Activated effector memory CD4-positive, alpha-beta T cell treated with anti-CD3 and anti-CD28 coated beads, Interleukin-2, amount 50 U/mL, for 16 hours (primary cell): Measurements from ENCODE around the gene ATP13A3.

Source experiments
- DNase-seq: peaks from one replicate; pipeline ENCODE4 v3.0.0-alpha.2; 2020

Gene ATP13A3

DNA sequence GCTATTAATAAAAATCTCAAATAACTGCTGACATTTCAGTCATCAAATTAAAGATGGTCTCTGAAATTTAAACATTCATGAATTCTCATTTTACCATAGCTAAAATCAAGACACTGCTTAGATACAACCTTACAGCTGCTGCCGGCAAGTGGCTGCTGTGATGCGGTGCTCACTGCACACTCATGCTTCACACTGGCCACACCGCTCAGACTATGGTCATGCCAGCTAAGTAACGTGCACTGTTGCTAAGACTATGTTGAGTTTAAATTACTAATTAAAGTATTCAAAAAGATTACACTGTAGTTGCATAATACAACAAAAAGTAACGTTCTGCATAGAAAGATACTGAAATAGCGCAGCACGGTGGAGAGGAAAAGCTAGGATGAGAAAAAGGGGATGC lies 12.1 kb downstream of the ATP13A3 start:
- DNase-seq = no peak

GRCh38 chr3:194472290-194472920 lies 14.4 kb downstream of the ATP13A3 start:
- no peak for DNase-seq

DNA sequence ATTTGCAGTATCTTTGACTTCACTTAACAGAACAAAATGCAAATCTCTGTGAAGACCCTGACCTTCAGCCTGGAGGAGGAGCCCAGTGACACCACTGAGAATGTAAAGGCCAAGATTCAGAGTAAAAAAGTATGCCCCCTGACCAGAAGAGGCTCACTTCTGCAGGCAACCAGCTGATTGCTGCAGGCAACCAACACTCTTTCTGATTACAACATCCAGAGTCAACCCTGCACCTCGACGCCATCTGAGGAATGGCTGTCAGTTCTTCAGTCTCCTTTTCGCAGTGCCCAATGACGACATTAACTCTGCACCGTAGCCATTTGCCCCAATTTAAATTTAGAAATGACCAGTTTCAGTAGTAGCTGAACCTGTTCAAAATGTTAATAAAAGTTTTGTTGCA lies 14.9 kb downstream of the ATP13A3 start:
- DNase-seq = no peak

DNA sequence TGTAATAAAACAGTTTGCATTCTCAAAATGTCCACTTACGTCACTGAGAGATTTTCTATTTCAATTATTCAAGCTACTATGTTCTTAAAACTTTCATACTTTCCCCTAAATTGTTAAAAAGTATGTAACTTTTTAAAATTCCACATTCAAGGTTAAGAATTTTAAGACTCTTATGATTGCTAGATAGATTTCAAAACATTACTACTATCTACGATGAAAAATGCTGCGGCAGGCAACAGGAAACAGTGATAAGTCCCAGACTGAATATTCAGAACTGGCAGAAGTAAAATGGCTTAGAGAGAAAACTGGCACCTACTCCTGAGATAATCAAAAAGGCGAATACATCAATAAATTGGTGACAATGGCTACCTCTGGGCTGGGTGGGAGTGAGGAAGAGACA lies 16.2 kb downstream of the ATP13A3 start:
- no peak for DNase-seq

- DNase-seq = no peak
Measured at GRCh38 chr3:194469977-194470376, 16.8 kb downstream of the ATP13A3 start.

GRCh38 chr3:194468086-194468485 lies 18.7 kb downstream of the ATP13A3 start:
- DNase-seq = no peak

DNA sequence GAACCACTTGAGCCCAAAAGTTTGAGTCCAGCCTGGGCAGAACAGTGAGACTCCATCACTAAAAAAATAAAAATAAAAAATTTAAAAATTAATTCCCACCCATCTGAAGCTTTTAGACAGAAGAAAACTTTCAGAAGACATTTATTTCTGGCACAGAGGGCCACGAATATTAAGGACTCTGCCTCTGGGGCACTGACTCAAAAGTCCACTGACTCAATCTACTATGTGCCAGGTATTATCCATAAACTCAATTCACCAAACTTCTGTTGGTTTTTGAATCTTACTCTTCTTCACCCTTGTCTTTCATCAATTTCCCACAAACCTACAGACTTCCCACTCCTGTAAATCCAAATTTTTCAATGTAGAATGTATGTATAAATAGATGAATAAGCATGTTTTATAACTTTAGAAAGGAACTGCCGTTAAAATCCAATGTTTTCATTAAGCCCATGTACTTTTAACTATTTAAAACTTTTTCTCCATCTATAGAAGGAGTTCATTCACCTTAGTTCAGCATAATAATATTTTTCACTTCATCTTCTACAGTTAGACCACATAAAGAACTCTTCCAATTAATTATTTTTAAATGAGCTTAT lies 19.9 kb downstream of the ATP13A3 start:
- DNase-seq = no peak

DNA sequence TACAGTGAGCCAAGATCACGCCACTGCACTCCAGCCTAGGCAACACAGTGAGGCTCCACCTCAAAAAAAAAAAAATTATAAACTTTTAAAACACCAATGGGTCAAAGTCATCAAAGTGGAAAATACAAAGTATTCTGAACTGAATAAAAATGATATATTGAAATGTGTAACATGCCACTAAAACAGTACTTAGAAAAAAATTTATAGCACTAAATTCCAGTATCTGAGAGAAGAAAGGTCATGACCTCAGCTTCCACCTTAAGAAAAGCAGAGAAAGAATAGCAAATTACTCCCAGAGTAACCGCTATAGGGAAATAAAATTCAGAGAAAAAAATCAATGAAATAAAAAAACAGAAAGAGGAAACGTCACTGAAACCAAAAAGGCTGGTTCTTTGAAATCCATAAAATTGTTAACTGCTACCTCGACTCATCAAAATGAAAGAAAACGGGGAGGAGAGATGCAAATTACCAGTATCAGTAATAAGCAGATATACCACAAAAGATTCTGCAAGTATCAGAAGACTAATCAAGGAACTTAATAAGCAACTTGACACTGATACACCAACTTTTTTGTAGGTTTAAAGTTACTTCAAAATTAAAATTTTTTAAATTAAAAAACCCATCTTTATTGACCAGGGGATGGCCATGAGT lies 20.8 kb downstream of the ATP13A3 start:
- no peak for DNase-seq

DNA sequence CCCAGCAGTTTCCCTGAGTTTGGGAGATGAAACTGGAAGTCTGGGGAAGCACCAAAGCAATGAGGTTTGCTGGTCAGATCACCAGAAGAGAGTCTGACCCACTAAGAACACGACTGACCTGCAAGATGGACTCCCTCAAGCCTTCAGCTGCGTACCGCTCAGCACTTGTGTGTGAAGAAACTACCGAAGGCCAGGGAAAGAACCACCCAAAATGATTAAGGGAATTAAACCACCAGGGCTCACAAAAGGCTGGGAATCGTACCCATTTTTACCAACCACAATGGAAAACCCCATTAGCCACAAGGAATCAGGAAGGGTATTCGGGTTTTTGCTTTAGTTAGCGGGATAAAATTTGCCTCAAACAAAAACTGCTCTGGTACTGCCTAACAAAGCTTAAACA lies 21.6 kb downstream of the ATP13A3 start:
- DNase-seq = no peak

GRCh38 chr3:194464692-194465091 lies 22.1 kb downstream of the ATP13A3 start:
- no peak for DNase-seq

DNA sequence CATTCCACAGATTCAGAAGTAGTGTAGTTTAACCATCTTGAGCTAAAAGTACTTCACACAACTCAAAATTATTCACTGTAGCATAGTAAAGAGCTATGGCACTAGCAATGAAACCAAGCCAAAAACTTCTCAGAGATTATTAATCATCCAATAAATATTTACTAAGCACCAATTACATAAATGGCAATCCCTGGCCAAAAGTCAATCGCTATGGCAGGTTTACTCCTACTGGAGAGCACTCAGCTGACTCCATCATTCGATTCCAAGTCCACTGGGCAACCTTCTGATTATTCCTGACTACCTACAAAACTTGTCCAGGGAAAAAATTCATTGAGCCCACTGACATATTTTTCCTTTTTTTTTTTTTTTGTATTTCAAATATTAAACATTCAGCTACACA lies 23.9 kb downstream of the ATP13A3 start:
- DNase-seq = no peak

- no peak for DNase-seq
Measured at GRCh38 chr3:194460566-194460965, 26.2 kb downstream of the ATP13A3 start.

- DNase-seq = no peak
Measured at GRCh38 chr3:194458131-194458530, 28.7 kb downstream of the ATP13A3 start.

- no peak for DNase-seq
Measured at GRCh38 chr3:194455481-194455880, 31.3 kb downstream of the ATP13A3 start.

GRCh38 chr3:194450341-194450740 lies 36.5 kb downstream of the ATP13A3 start:
- DNase-seq = no peak

GRCh38 chr3:194449913-194450312 lies 36.9 kb downstream of the ATP13A3 start:
- no peak for DNase-seq

- no peak for DNase-seq
Measured at GRCh38 chr3:194447657-194448056, 39.1 kb downstream of the ATP13A3 start.

DNA sequence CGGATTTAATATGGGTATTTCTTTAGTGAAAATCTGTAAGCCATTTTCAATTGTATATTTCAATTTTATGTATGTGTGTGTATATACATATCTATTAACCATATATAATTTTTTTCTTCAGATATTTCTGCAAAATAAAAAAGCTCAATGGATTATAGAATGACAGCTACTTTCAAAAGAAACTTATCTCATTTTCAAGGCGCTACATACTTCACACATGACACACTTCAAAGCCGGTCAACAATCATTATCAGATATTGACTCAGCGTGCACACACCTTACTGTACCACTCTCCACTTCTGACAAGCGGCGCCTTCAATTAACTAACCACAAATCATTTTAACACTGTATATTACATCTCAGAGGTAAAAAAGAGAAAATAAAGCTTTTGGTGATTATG lies 39.6 kb downstream of the ATP13A3 start:
- no peak for DNase-seq

- no peak for DNase-seq
Measured at GRCh38 chr3:194446754-194447153, 40.0 kb downstream of the ATP13A3 start.

DNA sequence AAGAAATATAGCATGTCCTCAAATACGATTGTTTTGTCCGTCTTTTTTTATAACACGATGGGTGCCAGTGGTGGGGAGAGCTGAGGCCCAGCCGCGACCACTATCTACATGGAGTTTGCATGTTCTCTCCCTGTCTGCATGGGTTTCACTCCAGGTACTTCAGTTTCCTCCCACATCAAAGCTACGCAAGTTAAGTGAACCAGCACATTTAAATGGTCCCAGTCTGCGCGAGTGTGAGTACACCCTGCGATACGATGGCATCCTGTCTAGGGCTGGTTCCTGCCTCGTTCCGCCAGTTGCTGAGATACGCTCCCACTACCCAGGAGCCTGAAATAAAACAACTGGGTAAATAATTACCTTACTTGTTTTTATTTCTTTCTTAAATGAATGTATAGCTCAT lies 40.6 kb downstream of the ATP13A3 start:
- DNase-seq = no peak

DNA sequence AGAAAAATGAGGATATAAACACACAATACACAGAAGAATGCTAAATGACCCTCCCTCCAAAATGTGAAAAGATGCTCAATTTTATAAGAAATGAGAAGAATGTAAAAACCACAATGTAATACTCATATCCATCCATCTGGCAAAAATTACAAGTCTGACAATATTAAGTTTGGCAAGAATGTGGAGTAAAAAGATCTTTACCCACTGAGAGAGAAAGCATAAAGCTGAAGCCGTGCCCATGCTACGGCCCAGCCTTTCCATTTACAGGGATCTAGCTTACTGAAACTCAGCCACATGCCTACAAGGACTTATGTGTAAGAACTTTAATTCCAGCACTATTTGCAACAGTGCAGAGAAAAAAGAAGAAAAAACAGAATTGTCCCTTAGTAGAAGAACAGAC lies 42.9 kb downstream of the ATP13A3 start:
- DNase-seq = no peak

GRCh38 chr3:194440756-194441155 lies 46.0 kb downstream of the ATP13A3 start:
- no peak for DNase-seq

DNA sequence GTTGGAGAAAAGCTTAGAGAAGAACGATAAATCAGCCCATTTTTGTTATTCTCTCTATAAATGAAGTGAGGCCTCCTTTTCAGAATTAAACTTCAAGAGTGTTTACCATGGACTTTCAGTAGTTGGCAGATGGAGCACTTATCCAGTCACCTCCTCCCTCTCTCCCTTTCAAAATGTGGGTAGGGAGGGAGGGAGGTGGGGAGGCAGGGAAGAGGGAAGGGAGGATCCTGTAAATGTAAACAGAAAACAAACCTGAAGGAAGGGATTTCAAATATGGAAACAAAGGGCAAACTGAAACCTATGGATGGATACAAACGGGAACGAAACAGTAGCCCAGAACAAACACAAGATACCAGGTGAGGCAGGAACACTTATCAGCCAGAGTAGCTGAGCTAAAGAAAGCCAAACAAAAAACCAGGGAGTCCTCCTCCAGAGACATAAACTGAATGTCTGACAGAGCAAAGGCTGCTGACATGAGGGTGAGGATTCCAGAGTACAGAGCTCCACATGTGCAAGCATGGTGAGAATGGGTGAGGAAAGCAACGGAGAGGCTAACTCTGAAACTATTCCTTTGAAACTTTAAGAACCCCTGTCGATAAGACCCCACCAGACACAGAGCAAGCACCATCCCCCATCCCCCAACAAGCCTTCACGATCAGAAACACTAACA lies 46.8 kb downstream of the ATP13A3 start:
- DNase-seq = no peak

DNA sequence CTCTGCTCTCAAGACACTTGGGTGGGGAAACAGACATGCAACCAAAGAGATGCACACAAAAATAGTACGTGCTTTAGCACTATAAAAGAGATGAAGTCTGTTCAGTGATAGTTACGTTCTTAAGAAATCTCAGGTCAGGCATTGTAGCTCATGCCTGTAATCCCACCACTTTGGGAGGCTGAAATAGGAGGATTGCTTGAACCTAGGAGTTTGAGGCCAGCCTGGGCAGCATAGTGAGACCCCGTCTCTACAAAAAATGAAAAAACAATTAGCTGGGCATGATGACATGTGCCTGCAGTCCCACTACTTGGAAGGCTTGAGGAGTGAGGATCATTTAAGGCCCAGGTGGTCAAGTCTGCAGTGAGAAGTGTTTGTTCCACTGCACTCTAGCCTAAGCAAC lies 52.3 kb downstream of the ATP13A3 start:
- no peak for DNase-seq
